Measurements from ENCODE around the gene UBLCP1. TPM values are rescaled to one million over a fixed set of nuclear protein-coding genes. Genes with fewer than 3 reads are reported as not detected.

UBLCP1 gene
- total and polyA plus RNA-seq, 4 donors, result 6.1 to 9.5 (median 7.6) TPM

DNA sequence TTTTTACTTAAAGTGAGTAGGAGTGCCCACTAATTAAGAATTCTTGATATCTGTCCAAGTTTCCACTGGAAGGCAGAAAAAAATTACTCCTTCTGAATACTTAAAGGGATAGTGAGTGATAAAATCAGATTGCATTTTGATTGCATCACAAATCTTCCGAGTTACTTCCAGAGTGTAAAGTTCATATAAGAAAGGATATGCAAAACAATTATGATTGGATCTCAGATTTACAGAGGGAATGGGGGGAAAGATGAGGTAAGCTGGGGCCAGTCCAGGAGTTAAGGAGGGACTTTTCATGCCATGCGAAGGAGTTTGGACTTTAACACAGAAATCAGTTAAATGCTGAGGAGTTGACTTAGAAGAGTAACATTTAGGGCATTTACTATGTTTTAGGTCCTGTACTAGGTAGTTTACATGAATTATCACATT is 44.5 kb upstream of the UBLCP1 start:
- no peak for DNase-seq (ENCODE audit: low spot score)
- Histone ChIP-seq H3K4me1 (ENCODE audit: control insufficient read depth in 4 of 4, insufficient read depth in 4 of 4, low read length in 3 of 4) (no peaks in the 10 kb centered on the region), H3K9me3 (ENCODE audit: control insufficient read depth in 4 of 4, low read length in 3 of 4) (no peaks in the 10 kb centered on the region), H3K27me3 (ENCODE audit: control insufficient read depth in 4 of 4, insufficient read depth in 4 of 4, low read length in 3 of 4) (no peaks in the 10 kb centered on the region), H3K4me3 (ENCODE audit: low read depth in 1 of 3, low read length in 3 of 3) (no peak overlapping the region), H3K27ac (ENCODE audit: low read depth in 1 of 2, low read length in 2 of 2) (no peak overlapping the region), H3K9ac (ENCODE audit: low read depth in 1 of 2, low read length in 2 of 2) (no peak overlapping the region), H3K36me3 (ENCODE audit: control insufficient read depth in 4 of 4, insufficient read depth in 3 of 4, low read depth in 1 of 4, low read length in 3 of 4) (no peaks in the 10 kb centered on the region)
- WGBS, result 55% methylated on average over 2 of the region's 2 CpGs
- TF ChIP-seq, protein P1, sequence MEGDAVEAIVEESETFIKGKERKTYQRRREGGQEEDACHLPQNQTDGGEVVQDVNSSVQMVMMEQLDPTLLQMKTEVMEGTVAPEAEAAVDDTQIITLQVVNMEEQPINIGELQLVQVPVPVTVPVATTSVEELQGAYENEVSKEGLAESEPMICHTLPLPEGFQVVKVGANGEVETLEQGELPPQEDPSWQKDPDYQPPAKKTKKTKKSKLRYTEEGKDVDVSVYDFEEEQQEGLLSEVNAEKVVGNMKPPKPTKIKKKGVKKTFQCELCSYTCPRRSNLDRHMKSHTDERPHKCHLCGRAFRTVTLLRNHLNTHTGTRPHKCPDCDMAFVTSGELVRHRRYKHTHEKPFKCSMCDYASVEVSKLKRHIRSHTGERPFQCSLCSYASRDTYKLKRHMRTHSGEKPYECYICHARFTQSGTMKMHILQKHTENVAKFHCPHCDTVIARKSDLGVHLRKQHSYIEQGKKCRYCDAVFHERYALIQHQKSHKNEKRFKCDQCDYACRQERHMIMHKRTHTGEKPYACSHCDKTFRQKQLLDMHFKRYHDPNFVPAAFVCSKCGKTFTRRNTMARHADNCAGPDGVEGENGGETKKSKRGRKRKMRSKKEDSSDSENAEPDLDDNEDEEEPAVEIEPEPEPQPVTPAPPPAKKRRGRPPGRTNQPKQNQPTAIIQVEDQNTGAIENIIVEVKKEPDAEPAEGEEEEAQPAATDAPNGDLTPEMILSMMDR (IDR thresholded peaks at IDR 0.05; ENCODE audit: low read depth, low read length, missing input control), result no peak
- TF ChIP-seq GABPA (IDR thresholded peaks at IDR 0.05 in 1 of 2, conservative IDR thresholded peaks at IDR 0.05 in 1 of 2), result no peak
- TF ChIP-seq, protein P2, sequence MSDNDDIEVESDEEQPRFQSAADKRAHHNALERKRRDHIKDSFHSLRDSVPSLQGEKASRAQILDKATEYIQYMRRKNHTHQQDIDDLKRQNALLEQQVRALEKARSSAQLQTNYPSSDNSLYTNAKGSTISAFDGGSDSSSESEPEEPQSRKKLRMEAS (IDR thresholded peaks at IDR 0.05), result no peak

DNA sequence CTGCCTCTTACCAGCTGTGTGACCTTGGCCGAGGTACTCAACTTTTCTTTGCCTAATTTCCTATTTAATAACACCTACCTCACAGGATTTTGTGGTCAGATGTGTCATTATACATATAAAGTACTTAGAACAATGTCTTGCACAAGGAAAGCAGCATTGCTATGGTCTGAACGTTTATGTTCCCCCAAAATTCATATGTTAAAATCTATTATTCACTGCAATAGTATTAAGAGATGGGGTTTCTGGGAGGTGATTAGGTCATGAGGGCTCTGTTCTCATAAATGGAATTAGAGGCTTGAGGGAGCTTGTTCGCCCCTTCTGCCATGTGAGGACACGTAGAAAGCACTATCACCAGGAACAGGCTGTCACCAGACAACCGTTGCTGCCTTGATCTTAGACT is 42.9 kb upstream of the UBLCP1 start:
- H3K36me3 ChIP-seq (ENCODE audit: control insufficient read depth in 4 of 4, insufficient read depth in 3 of 4, low read depth in 1 of 4, low read length in 3 of 4), result no peaks in the 10 kb centered on the region
- H3K9ac ChIP-seq (ENCODE audit: low read depth in 1 of 2, low read length in 2 of 2), result no peak overlapping the region
- no peak overlapping the region for H3K4me3 ChIP-seq (ENCODE audit: low read depth in 1 of 3, low read length in 3 of 3)
- 76% methylated on average over 5 of the region's 5 CpGs for WGBS
- H3K27me3 ChIP-seq (ENCODE audit: control insufficient read depth in 4 of 4, insufficient read depth in 4 of 4, low read length in 3 of 4), result no peaks in the 10 kb centered on the region
- no peak for DNase-seq (ENCODE audit: low spot score)
- no peaks in the 10 kb centered on the region for H3K4me1 ChIP-seq (ENCODE audit: control insufficient read depth in 4 of 4, insufficient read depth in 4 of 4, low read length in 3 of 4)
- no peaks in the 10 kb centered on the region for H3K9me3 ChIP-seq (ENCODE audit: control insufficient read depth in 4 of 4, low read length in 3 of 4)
- TF ChIP-seq TAF1 (conservative IDR thresholded peaks at IDR 0.05) (no peak), RAD21 (IDR thresholded peaks at IDR 0.05) (no peak), GABPA (IDR thresholded peaks at IDR 0.05 in 1 of 2, conservative IDR thresholded peaks at IDR 0.05 in 1 of 2) (no peak)
- H3K27ac ChIP-seq (ENCODE audit: low read depth in 1 of 2, low read length in 2 of 2), result no peak overlapping the region

DNA sequence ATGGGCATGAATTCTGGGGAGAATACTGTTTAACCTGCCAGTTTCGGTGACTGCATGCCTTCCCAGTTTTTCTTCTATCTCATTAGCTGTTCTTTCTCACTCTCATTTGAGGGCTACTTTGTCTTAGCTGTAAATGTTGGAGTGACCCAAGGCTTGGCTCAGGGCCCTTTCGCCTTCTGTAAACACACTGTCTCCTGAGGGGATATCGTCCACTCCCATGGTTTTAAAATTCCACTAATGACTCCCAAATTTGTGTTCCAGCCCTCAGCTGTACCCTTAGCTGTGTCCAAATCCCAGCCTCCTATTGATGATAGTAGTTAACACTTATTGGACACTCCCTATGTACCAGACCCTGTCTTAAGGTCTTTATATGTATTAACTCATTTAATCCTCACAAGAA is 39.6 kb upstream of the UBLCP1 start:
- Histone ChIP-seq H3K9ac (ENCODE audit: low read depth in 1 of 2, low read length in 2 of 2) (no peak overlapping the region), H3K9me3 (ENCODE audit: control insufficient read depth in 4 of 4, low read length in 3 of 4) (no peaks in the 10 kb centered on the region), H3K4me1 (ENCODE audit: control insufficient read depth in 4 of 4, insufficient read depth in 4 of 4, low read length in 3 of 4) (no peaks in the 10 kb centered on the region), H3K27me3 (ENCODE audit: control insufficient read depth in 4 of 4, insufficient read depth in 4 of 4, low read length in 3 of 4) (no peaks in the 10 kb centered on the region), H3K36me3 (ENCODE audit: control insufficient read depth in 4 of 4, insufficient read depth in 3 of 4, low read depth in 1 of 4, low read length in 3 of 4) (no peaks in the 10 kb centered on the region), H3K4me3 (ENCODE audit: low read depth in 1 of 3, low read length in 3 of 3) (no peak overlapping the region), H3K27ac (ENCODE audit: low read depth in 1 of 2, low read length in 2 of 2) (no peak overlapping the region)
- DNase-seq (ENCODE audit: low spot score), result no peak
- TF ChIP-seq SP1 (IDR thresholded peaks at IDR 0.05) (no peak), YY1 (IDR thresholded peaks at IDR 0.05) (no peak), EGR1 (IDR thresholded peaks at IDR 0.05; ENCODE audit: low read depth in 2 of 2) (no peak), NR2F2 (IDR thresholded peaks at IDR 0.05) (no peak), RXRA (IDR thresholded peaks at IDR 0.05) (no peak)
- TF ChIP-seq, protein P1 (IDR thresholded peaks at IDR 0.05; ENCODE audit: low read depth, low read length, missing input control), result no peak
- TF ChIP-seq, protein P3, sequence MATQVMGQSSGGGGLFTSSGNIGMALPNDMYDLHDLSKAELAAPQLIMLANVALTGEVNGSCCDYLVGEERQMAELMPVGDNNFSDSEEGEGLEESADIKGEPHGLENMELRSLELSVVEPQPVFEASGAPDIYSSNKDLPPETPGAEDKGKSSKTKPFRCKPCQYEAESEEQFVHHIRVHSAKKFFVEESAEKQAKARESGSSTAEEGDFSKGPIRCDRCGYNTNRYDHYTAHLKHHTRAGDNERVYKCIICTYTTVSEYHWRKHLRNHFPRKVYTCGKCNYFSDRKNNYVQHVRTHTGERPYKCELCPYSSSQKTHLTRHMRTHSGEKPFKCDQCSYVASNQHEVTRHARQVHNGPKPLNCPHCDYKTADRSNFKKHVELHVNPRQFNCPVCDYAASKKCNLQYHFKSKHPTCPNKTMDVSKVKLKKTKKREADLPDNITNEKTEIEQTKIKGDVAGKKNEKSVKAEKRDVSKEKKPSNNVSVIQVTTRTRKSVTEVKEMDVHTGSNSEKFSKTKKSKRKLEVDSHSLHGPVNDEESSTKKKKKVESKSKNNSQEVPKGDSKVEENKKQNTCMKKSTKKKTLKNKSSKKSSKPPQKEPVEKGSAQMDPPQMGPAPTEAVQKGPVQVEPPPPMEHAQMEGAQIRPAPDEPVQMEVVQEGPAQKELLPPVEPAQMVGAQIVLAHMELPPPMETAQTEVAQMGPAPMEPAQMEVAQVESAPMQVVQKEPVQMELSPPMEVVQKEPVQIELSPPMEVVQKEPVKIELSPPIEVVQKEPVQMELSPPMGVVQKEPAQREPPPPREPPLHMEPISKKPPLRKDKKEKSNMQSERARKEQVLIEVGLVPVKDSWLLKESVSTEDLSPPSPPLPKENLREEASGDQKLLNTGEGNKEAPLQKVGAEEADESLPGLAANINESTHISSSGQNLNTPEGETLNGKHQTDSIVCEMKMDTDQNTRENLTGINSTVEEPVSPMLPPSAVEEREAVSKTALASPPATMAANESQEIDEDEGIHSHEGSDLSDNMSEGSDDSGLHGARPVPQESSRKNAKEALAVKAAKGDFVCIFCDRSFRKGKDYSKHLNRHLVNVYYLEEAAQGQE (IDR thresholded peaks at IDR 0.05), result no peak
- WGBS, result 87% methylated on average over 3 of the region's 3 CpGs
